DND-41 (cell line): ENCODE data around the gene NLRP3.
"Not testable (repeated sequence)": the region's sequence is repeated elsewhere in the genome, so short reads cannot be mapped to it uniquely, and the experiment has no call there.

Experiments used
- ATAC-seq: fragments of 200-7000 bp; cut with Tn5 transposase; 3 replicates; pipeline ENCODE4 v1.9.1; 2021; ENCODE audit warnings: low read depth; ENCODE audit not compliant: insufficient read depth
- DNase-seq: peaks from one replicate; pipeline ENCODE4 v3.0.0-alpha.2; 2020
- H2AFZ ChIP-seq: 2 replicates; pipeline ENCODE4 v1.6.0; 2012; ENCODE audit warnings: low read depth, low read length
- H3K27ac ChIP-seq: 2 replicates; pipeline ENCODE4 v1.5.1; 2012; ENCODE audit warnings: low read length, inconsistent platforms
- H3K27me3 ChIP-seq: fragments of 200-600 bp; sonication (generic); 2 replicates; pipeline ENCODE4 v1.6.0; 2012; ENCODE audit warnings: low read length, mild to moderate bottlenecking, inconsistent platforms; ENCODE audit not compliant: insufficient read depth, poor library complexity
- H3K36me3 ChIP-seq: 2 replicates; pipeline ENCODE4 v1.5.1; 2012; ENCODE audit warnings: low read length, inconsistent platforms; ENCODE audit not compliant: insufficient read depth
- H3K4me1 ChIP-seq: 2 replicates; pipeline ENCODE4 v1.5.1; 2012; ENCODE audit warnings: mild to moderate bottlenecking, low read length; ENCODE audit not compliant: insufficient read depth
- H3K4me2 ChIP-seq: 2 replicates; pipeline ENCODE4 v1.6.0; 2012; ENCODE audit warnings: mild to moderate bottlenecking, moderate library complexity, low read length, inconsistent platforms; ENCODE audit not compliant: insufficient read depth
- H3K4me3 ChIP-seq, 2 experiments: fragments of 200-600 bp in 1 of 2; shearing (Covaris generic) in 1 of 2; 2 replicates each; pipeline ENCODE4 v1.5.1; 2012 to 2016; ENCODE audit warnings: inconsistent platforms in 2 of 2, low read length in 2 of 2, mild to moderate bottlenecking in 2 of 2, low read depth in 1 of 2, moderate library complexity in 1 of 2
- H3K79me2 ChIP-seq: 2 replicates; pipeline ENCODE4 v1.6.0; 2012; ENCODE audit warnings: low read length, inconsistent platforms; ENCODE audit not compliant: insufficient read depth
- H3K9ac ChIP-seq: 2 replicates; pipeline ENCODE4 v1.6.0; 2012; ENCODE audit warnings: low read depth, mild to moderate bottlenecking, inconsistent platforms, low read length, moderate library complexity
- H3K9me3 ChIP-seq: 2 replicates; pipeline ENCODE4 v1.5.1; 2012; ENCODE audit warnings: low read length, moderate library complexity, mild to moderate bottlenecking, inconsistent platforms; ENCODE audit not compliant: insufficient read depth, severe bottlenecking
- H4K20me1 ChIP-seq: 2 replicates; pipeline ENCODE4 v1.6.0; 2012; ENCODE audit warnings: low read length; ENCODE audit not compliant: insufficient read depth
- EZH2 ChIP-seq: IDR thresholded peaks from 3 replicates; pipeline ENCODE4 v1.6.1; 2012; ENCODE audit warnings: borderline replicate concordance, low read depth, mild to moderate bottlenecking, moderate library complexity, low read length, inconsistent platforms; ENCODE audit not compliant: severe bottlenecking
- TF ChIP-seq, protein P1 (sequence below): IDR thresholded peaks from 2 replicates; pipeline ENCODE4 v1.5.1; 2012; ENCODE audit warnings: borderline replicate concordance, low read length, moderate library complexity, mild to moderate bottlenecking; ENCODE audit not compliant: poor library complexity, severe bottlenecking; ENCODE audit errors: extremely low read depth

Gene NLRP3

DNA sequence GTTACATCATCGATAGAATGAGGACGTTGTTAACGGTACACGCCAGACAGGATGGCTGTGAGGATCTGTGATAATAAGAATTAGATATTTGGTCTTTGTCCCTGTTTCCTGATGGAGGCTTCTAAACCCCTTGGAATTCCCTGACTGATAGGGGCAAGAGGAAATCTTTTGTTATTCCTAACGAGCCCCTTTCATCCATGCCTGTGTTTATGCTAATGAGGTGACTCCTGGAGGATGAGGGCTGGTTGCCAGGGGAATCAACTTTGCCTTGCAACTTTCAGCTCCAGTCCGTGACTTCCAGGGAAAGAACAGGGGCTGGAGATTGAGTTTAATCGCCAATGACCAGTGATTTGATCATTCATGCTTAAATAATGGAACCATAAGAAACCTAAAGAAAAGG is 39.3 kb upstream of the NLRP3 start:
- H3K27ac ChIP-seq = no peak overlapping the region
- no peak overlapping the region for H2AFZ ChIP-seq
- H4K20me1 ChIP-seq = no peaks in the 10 kb centered on the region
- DNase-seq = no peak
- H3K79me2 ChIP-seq = no peaks in the 10 kb centered on the region
- no peak overlapping the region for H3K4me3 ChIP-seq
- H3K36me3 ChIP-seq = no peaks in the 10 kb centered on the region
- no peak overlapping the region for H3K9ac ChIP-seq
- no peak overlapping the region for H3K4me2 ChIP-seq
- H3K4me1 ChIP-seq = 0 out of 2 replicates have a peak, but pooled peaks cover 4% of the 10 kb centered on the region
- TF ChIP-seq, protein P1, sequence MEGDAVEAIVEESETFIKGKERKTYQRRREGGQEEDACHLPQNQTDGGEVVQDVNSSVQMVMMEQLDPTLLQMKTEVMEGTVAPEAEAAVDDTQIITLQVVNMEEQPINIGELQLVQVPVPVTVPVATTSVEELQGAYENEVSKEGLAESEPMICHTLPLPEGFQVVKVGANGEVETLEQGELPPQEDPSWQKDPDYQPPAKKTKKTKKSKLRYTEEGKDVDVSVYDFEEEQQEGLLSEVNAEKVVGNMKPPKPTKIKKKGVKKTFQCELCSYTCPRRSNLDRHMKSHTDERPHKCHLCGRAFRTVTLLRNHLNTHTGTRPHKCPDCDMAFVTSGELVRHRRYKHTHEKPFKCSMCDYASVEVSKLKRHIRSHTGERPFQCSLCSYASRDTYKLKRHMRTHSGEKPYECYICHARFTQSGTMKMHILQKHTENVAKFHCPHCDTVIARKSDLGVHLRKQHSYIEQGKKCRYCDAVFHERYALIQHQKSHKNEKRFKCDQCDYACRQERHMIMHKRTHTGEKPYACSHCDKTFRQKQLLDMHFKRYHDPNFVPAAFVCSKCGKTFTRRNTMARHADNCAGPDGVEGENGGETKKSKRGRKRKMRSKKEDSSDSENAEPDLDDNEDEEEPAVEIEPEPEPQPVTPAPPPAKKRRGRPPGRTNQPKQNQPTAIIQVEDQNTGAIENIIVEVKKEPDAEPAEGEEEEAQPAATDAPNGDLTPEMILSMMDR = no peak
- H3K9me3 ChIP-seq = peaks cover 3% of the 10 kb centered on the region
- ATAC-seq = no peak
- H3K27me3 ChIP-seq = no peaks in the 10 kb centered on the region

DNA sequence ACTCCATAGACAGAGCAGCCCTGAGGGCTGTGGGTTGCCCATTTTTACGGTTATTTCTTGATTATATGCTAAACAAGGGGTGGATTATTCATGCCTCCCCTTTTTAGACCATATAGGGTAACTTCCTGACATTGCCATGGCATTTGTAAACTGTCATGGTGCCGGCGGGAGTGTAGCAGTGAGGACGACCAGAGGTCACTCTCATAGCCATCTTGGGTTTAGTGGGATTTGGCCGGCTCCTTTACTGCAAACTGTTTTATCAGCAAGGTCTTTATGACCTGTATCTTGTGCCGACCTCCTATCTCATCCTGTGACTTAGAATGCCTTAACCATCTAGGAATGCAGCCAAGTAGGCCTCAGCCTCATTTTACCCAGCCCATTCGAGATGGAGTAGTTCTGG is 38.3 kb upstream of the NLRP3 start:
- not testable (repeated sequence) for H3K4me1 ChIP-seq, H3K9me3 ChIP-seq, H3K9ac ChIP-seq, H4K20me1 ChIP-seq, H3K36me3 ChIP-seq, H3K27me3 ChIP-seq, H2AFZ ChIP-seq, ATAC-seq, H3K27ac ChIP-seq, DNase-seq, H3K4me3 ChIP-seq, H3K79me2 ChIP-seq, H3K4me2 ChIP-seq

DNA sequence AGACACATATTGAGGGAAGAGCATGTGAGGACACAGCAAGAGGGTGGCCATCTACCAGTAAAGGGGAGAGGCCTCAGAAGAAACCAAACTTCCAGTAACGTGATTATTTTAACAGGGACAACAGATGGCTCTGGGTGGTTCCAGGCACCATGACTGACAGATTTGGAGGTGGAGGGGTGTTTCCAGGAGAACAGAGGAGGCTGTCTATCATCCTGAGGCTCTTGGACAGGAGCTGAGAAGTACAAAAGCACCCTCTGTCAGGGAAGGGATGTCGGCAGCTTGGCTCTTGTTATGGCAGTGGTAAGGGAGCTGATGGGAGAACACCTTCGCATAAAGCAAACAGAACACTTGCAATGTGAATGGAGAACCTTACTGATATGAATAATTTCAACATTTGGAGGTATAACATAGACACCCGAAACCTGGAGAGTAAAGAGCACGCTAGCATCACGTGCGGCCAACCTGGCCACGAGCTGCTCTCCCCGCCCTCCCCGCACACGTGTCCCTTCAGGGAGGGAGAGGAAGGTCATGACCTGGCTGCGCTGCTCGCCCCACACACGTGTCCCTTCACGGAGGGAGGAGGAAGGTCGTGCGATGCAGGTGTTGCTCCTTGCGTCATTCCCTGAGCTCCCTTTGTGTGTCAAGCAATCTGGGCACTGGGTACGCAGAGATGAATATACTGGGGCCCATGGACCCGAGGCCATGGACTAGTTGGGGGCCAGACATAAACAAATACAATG is 37.5 kb upstream of the NLRP3 start:
- ATAC-seq (no peak), DNase-seq (no peak)
- Histone ChIP-seq H3K9me3 (peaks cover 3% of the 10 kb centered on the region), H3K4me2 (no peak overlapping the region), H3K4me3 (no peak overlapping the region), H3K79me2 (no peaks in the 10 kb centered on the region), H3K4me1 (0 out of 2 replicates have a peak, but pooled peaks cover 4% of the 10 kb centered on the region), H3K9ac (no peak overlapping the region), H3K27me3 (no peaks in the 10 kb centered on the region), H3K36me3 (no peaks in the 10 kb centered on the region), H2AFZ (no peak overlapping the region), H4K20me1 (no peaks in the 10 kb centered on the region), H3K27ac (no peak overlapping the region)
- TF ChIP-seq, protein P1 = no peak
- TF ChIP-seq EZH2 = no peak

DNA sequence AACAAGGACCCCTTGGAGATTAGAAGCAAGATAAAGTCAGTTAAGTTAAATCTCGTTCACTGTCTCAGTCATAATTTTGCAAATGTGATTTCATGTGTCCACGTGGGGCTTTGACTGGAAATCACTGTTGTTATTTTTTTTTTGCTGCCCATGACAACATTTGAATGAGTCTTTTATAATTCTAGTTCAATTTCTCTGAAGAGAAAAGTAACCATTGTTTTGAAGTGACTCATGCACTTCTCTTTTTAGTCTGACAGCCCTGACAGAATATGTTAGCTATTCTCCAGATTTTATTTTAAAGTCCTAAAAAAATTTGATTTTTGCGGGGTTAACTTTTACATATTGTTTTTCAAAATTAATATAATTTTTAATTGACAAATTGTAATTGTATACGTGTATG is 30.7 kb upstream of the NLRP3 start:
- no peaks in the 10 kb centered on the region for H3K79me2 ChIP-seq
- H3K4me1 ChIP-seq = peaks cover 8% of the 10 kb centered on the region
- H3K4me3 ChIP-seq = no peak overlapping the region
- no peak overlapping the region for H3K4me2 ChIP-seq
- H3K27me3 ChIP-seq = no peaks in the 10 kb centered on the region
- TF ChIP-seq, protein P1 = no peak
- TF ChIP-seq EZH2 = no peak
- no peak overlapping the region for H2AFZ ChIP-seq
- no peak for ATAC-seq
- H3K36me3 ChIP-seq = no peaks in the 10 kb centered on the region
- H3K9me3 ChIP-seq = no peaks in the 10 kb centered on the region
- H3K9ac ChIP-seq = no peak overlapping the region
- no peak overlapping the region for H3K27ac ChIP-seq
- H4K20me1 ChIP-seq = no peaks in the 10 kb centered on the region
- DNase-seq = no peak
